ENCODE results near the gene UFM1. TPM values are rescaled to one million over a fixed set of nuclear protein-coding genes. Genes with fewer than 3 reads are reported as not detected.

Gene UFM1
- total RNA-seq, 1 experiment from 2014 or later, result 87.9 TPM

- H3K4me1 ChIP-seq (ENCODE audit: insufficient read depth, low read length, poor library complexity, severe bottlenecking), result peaks cover 4% of the 10 kb centered on the region
- BruUV-seq (replicated peaks), result no TSS peak
- ChIA-PET CTCF (no interaction called here), POLR2A (ENCODE audit: low non-redundant PET) (no interaction called here)
- H3K27me3 ChIP-seq (replicated peaks; ENCODE audit: insufficient read depth, low read depth, low read length, poor library complexity), result no peaks in the 10 kb centered on the region
- H3K27ac ChIP-seq (ENCODE audit: low read depth, low read length, poor library complexity, severe bottlenecking), result no peak overlapping the region
- no peak for DNase-seq (ENCODE audit: low spot score)
- no peaks in the 10 kb centered on the region for H3K9me3 ChIP-seq (ENCODE audit: low read depth, low read length, poor library complexity, severe bottlenecking)
- no peak overlapping the region for H3K4me3 ChIP-seq (ENCODE audit: low read depth, low read length, poor library complexity, severe bottlenecking)
- intact Hi-C loops (cut with micrococcal nuclease; ENCODE audit: unreplicated experiment), result no loop called here
- TF ChIP-seq CTCF (conservative IDR thresholded peaks at IDR 0.05; ENCODE audit: low read depth, low read length) (no peak), EZH2 (IDR thresholded peaks at IDR 0.05; ENCODE audit: borderline replicate concordance, low read depth, low read length, poor library complexity, severe bottlenecking) (no peak)
- H3K36me3 ChIP-seq (ENCODE audit: insufficient read depth, low read length, poor library complexity, severe bottlenecking), result no peaks in the 10 kb centered on the region
Observed at GRCh38 chr13:38394777-38395496, 45.3 kb downstream of the UFM1 start.

DNA sequence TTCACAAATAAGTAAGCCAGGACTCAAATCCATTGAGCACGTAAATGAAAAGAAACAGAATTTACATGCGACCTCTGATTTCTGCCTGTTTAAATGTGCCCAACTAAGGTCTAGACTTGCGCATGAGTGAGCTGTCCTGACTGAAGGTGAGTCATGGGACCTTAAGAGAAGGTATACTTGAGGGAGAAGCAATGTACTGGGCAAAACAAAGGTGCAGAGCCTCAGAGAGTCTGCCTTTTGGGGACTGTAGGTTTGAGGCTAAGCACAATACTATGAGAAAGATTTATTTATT lies 45.8 kb downstream of the UFM1 start:
- intact Hi-C loops (cut with micrococcal nuclease; ENCODE audit: unreplicated experiment), result no loop called here
- no peaks in the 10 kb centered on the region for H3K27me3 ChIP-seq (replicated peaks; ENCODE audit: insufficient read depth, low read depth, low read length, poor library complexity)
- H3K27ac ChIP-seq (ENCODE audit: low read depth, low read length, poor library complexity, severe bottlenecking), result no peak overlapping the region
- POLR2A ChIA-PET (ENCODE audit: low non-redundant PET), result no interaction called here
- H3K36me3 ChIP-seq (ENCODE audit: insufficient read depth, low read length, poor library complexity, severe bottlenecking), result no peaks in the 10 kb centered on the region
- CTCF ChIA-PET, result no interaction called here
- H3K9me3 ChIP-seq (ENCODE audit: low read depth, low read length, poor library complexity, severe bottlenecking), result no peaks in the 10 kb centered on the region
- peaks cover 4% of the 10 kb centered on the region for H3K4me1 ChIP-seq (ENCODE audit: insufficient read depth, low read length, poor library complexity, severe bottlenecking)
- BruUV-seq (replicated peaks), result no TSS peak
- no peak for DNase-seq (ENCODE audit: low spot score)
- H3K4me3 ChIP-seq (ENCODE audit: low read depth, low read length, poor library complexity, severe bottlenecking), result no peak overlapping the region
- TF ChIP-seq CTCF (conservative IDR thresholded peaks at IDR 0.05; ENCODE audit: low read depth, low read length) (no peak), EZH2 (IDR thresholded peaks at IDR 0.05; ENCODE audit: borderline replicate concordance, low read depth, low read length, poor library complexity, severe bottlenecking) (no peak)

DNA sequence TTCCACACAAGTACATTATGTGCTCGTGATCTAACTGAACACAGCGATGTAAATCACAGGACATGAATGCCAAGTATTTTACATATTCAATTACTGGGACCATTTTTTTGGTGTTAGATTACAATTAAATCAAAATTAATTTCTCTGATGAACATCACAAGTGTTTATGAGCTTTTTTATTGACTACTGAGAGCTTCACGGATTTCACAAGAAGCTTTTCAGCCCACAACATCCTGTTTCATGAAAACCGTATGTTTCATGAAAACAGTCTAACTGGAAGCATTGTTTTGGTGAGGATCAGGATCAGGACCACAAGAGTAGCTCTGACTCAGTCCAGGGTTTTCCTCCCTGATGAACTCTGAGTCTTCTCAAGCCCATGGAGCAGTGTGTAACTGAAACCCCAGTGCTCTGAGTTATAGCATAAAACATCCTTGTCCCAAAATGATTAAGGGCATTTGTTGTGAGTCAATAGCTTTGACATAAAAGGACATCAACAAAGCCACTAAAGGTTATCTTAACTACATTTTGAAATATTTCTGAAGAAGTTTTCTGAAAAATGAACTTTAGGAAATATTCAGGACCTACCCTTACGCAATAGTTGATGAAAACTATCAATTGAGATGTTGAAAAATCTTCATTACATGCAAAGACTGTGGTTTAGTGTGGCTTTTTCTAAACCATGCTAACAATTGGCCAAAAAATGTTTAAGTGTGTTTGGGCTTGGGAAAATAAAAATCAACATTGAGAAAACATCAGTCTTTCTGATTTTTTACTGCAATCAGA lies 49.3 kb downstream of the UFM1 start:
- POLR2A ChIA-PET (ENCODE audit: low non-redundant PET), result interaction anchor here (0.6 kb wide), 1 partner anchor 565 kb away, joined by 3 read pairs; no protein-coding TSS in a partner anchor
- no TSS peak for BruUV-seq (replicated peaks)
- CTCF ChIA-PET, result no interaction called here

More for the DNA sequence above, 49.3 kb downstream of the UFM1 start:
- Histone ChIP-seq H3K4me3 (ENCODE audit: low read depth, low read length, poor library complexity, severe bottlenecking) (no peak overlapping the region), H3K4me1 (ENCODE audit: insufficient read depth, low read length, poor library complexity, severe bottlenecking) (peaks cover 4% of the 10 kb centered on the region), H3K9me3 (ENCODE audit: low read depth, low read length, poor library complexity, severe bottlenecking) (no peaks in the 10 kb centered on the region), H3K27ac (ENCODE audit: low read depth, low read length, poor library complexity, severe bottlenecking) (no peak overlapping the region), H3K36me3 (ENCODE audit: insufficient read depth, low read length, poor library complexity, severe bottlenecking) (no peaks in the 10 kb centered on the region), H3K27me3 (replicated peaks; ENCODE audit: insufficient read depth, low read depth, low read length, poor library complexity) (no peaks in the 10 kb centered on the region)
- TF ChIP-seq EZH2 (IDR thresholded peaks at IDR 0.05; ENCODE audit: borderline replicate concordance, low read depth, low read length, poor library complexity, severe bottlenecking), result no peak
- no peak for TF ChIP-seq CTCF (conservative IDR thresholded peaks at IDR 0.05; ENCODE audit: low read depth, low read length)
- DNase-seq (ENCODE audit: low spot score), result peak; percentile 45
- intact Hi-C loops (cut with micrococcal nuclease; ENCODE audit: unreplicated experiment), result no loop called here
